ENCODE data around the gene WSB1.
"Not testable (repeated sequence)": the region's sequence is repeated elsewhere in the genome, so short reads cannot be mapped to it uniquely, and the experiment has no call there.

WSB1 gene, protein sequence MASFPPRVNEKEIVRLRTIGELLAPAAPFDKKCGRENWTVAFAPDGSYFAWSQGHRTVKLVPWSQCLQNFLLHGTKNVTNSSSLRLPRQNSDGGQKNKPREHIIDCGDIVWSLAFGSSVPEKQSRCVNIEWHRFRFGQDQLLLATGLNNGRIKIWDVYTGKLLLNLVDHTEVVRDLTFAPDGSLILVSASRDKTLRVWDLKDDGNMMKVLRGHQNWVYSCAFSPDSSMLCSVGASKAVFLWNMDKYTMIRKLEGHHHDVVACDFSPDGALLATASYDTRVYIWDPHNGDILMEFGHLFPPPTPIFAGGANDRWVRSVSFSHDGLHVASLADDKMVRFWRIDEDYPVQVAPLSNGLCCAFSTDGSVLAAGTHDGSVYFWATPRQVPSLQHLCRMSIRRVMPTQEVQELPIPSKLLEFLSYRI

GRCh38 chr17:27293898-27294688 lies at the start of gene WSB1:
TSS of gene WSB1 (plus strand) at chr17:27294114. CDS start at chr17:27294396, 282 bp downstream.
- peak; percentile 86 for DNase-seq

DNA sequence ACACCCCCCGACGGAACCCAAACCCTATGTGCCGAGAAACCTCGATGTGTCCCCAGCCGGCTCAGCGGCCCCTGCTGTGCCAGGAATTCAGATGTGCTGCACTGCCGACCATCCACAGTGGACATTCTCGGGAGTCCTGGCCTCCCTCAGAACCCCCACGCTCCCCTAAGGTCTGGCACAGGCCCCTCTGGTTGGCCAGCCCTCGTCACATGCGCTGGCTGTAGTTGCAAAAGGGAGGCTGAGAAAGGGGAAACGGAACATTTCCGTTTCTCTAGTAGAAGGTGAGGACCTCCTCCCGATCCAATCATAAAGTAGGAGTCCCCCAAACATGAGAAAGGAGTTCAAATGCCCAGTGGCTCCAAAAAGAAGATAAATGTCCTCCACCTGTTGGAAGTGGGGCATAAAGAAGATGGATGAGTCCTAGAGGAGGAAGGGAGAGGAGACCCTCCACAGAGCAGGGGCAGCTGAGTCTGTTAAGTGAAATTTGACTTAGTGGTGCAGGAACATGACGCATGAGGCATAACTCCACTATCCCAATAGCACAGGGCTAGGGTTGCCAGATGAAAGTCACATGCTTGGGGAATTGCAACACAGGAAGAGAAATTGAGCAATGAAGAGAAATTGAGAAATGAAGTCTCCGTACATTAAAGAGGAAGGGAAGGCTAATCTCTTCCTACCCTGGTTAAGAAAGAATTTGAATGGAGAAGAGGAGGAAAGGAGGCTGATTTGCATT lies 49.3 kb upstream of the WSB1 start:
- no peak for DNase-seq

DNA sequence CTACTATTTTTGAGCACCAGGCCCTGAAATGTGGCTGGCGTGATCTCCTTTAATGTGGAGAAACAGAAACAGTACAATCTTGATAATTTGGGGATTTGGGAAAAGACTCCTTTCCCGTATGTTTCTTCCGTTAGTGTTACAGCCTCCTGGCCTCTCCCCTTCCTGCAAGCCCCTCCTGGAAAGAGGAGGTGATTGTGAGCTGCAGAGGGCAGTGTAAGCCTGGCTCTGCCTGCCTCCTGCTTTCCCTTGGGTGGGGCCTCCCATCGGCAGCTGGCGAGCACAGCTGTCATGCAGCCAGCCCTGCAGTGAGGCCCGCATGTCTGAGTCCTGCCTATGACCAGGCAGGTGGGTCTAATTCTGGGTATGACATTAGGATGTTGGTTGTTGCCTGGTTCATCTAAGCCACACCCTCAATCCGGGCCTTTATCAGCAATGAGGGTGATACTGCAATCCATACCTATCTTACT lies 48.7 kb upstream of the WSB1 start:
- peak; percentile 79 for DNase-seq

GRCh38 chr17:27246537-27246936 lies 47.4 kb upstream of the WSB1 start:
- no peak for DNase-seq

GRCh38 chr17:27247071-27247957 lies 46.6 kb upstream of the WSB1 start:
- DNase-seq: peak; percentile 77

GRCh38 chr17:27247958-27248342 lies 46.0 kb upstream of the WSB1 start:
- DNase-seq: no peak

GRCh38 chr17:27250791-27251190 lies 43.1 kb upstream of the WSB1 start:
- DNase-seq: not testable (repeated sequence)

DNA sequence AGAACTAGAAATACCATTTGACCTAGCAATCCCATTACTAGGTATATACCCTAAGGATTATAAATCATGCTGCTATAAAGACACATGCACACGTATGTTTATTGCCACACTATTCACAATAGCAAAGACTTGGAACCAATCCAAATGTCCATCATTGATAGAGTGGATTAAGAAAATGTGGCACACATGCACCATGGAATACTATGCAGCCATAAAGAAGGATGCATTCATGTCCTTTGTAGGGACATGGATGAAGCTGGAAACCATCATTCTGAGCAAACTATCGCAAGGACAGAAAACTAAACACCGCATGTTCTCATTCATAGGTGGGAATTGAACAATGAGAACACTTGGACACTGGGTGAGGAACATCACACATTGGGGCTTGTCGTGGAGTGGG lies 39.1 kb upstream of the WSB1 start:
- not testable (repeated sequence) for DNase-seq

DNA sequence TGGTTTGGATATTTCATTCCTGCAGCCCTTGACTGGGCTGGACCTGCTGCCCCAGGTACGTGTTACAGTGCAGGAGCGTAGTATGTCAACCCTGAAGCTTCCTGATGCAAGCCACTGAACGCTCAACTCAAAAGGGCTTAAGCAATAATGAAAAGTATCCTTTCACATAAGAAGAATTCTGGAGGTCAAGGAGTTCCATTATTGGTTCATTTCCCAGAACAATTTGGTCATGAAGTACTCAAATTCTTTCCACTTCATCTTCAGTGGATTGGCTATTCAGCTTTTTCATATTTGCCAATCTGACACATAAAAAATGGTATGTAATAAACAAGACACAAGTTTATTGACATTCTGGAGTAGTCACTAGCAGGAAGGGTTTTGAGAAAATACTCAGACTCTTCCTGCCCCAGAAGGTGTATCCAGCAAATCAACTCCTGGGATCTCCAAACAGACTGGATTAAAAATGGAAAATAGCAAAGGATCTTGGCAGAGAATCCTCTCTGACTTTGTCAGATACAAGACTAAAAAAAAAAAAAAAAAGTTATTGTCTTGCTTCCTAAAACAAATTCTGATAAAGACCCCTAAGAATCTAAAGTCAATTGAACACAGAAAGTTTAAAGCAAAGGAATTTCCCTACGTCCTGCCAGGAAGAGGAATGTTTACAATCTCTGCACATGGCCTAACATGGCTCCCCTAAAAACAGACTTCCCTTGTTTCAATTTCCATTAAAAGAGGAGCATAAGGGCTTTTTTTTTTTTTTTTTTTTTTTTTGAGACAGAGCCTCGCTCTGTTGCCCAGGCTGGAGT lies 37.5 kb upstream of the WSB1 start:
- DNase-seq: no peak

GRCh38 chr17:27257031-27257357 lies 36.9 kb upstream of the WSB1 start:
- no peak for DNase-seq

GRCh38 chr17:27259356-27259755 lies 34.6 kb upstream of the WSB1 start:
- no peak for DNase-seq

- DNase-seq: no peak
Measured at GRCh38 chr17:27263386-27263785, 30.5 kb upstream of the WSB1 start.

DNA sequence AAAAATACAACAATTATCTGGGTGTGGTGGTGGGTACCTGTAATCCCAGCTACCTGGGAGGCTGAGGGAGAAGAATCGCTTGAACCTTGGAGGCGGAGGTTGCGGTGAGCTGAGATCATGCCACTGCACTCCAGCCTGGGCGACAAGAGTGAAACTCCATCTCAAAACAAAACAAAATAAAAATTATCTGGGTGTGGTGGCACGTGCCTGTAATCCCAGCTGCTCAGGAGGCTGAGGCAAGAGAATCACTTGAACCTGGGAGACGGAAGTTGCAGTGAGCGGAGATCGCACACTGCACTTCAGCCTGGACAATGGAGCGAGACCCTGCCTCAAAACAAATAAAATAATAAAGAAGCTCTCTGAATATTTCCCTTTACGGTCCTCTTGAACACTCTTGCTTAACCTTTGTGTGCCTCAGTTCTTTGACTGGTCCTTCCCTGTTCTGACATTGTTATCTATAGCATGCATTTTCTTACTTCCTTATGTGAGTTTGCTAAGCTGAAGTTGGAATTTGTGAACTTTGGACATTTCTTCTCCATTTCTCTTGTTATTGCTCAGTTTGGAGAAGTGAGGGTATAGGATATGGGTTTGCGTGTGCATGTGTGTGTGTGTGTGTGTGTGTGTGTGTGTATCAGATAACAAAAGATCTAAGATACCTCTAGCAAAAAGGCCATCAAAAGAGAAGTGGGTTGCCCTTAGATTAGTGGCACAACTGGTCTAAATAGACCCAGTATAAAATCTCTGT lies 29.7 kb upstream of the WSB1 start:
- no peak for DNase-seq

GRCh38 chr17:27265333-27265732 lies 28.6 kb upstream of the WSB1 start:
- DNase-seq: no peak

GRCh38 chr17:27266228-27266627 lies 27.7 kb upstream of the WSB1 start:
- DNase-seq: no peak

- DNase-seq: no peak
Measured at GRCh38 chr17:27268394-27269085, 25.4 kb upstream of the WSB1 start.

- no peak for DNase-seq
Measured at GRCh38 chr17:27269201-27269600, 24.7 kb upstream of the WSB1 start.

DNA sequence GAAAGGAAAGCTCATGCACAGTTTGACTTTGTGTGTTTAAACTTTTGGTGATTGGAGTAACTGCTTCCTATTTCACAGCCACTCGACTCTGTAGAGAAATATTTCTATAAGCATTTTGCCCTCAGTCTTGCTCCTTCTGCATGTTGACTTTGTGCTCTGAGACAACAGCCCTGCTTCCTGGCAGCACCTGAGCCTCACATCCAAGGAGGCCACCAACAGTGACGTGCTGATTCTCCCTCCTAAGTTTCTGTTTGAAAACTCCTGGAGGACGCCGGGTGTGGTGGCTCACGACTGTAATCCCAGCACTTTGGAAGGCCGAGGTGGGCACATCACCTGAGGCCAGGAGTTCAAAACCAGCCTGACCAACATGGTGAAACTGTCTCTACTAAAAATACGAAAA lies 23.9 kb upstream of the WSB1 start:
- DNase-seq: no peak

GRCh38 chr17:27276653-27277156 lies 17.2 kb upstream of the WSB1 start:
- DNase-seq: no peak

- not testable (repeated sequence) for DNase-seq
Measured at GRCh38 chr17:27279132-27279531, 14.8 kb upstream of the WSB1 start.

Measured in COR-L47 (cell line).